HepG2 (cell line): Measurements from ENCODE around the gene SS18L1. TPM values are rescaled to one million over a fixed set of nuclear protein-coding genes. Genes with fewer than 3 reads are reported as not detected.
A peak's percentile ranks its signal among the peaks of the same experiment; 100 is the strongest.

Experiments used
- ARID3A ChIP-seq: IDR thresholded peaks from 2 replicates; pipeline ENCODE4 v1.6.1; 2012; ENCODE audit warnings: low read depth, low read length, improper control_type of control experiment
- ATF6 ChIP-seq: sonication (generic); formaldehyde crosslinking; conservative IDR thresholded peaks from 2 replicates; pipeline ENCODE4 v1.4.0; 2020; ENCODE audit warnings: missing genetic modification reagents
- CTCF ChIP-seq: sonication (generic); formaldehyde crosslinking; IDR thresholded peaks from 2 replicates; pipeline ENCODE4 v1.5.0; 2020; ENCODE audit warnings: mild to moderate bottlenecking, missing genetic modification reagents, moderate library complexity
- FOXK1 ChIP-seq: sonication (generic); formaldehyde crosslinking; IDR thresholded peaks from 2 replicates; pipeline ENCODE4 v1.4.0; 2020; ENCODE audit warnings: low read depth, missing genetic modification reagents, borderline replicate concordance
- GTF2F1 ChIP-seq: fragments of 150-350 bp; IDR thresholded peaks from 2 replicates; pipeline ENCODE4 v1.6.1; 2014; ENCODE audit warnings: low read length
- HNF4A ChIP-seq: sonication (generic); formaldehyde crosslinking; IDR thresholded peaks from 2 replicates; pipeline ENCODE4 v1.4.0; 2020; ENCODE audit warnings: missing genetic modification reagents
- MEF2D ChIP-seq: sonication (generic); formaldehyde crosslinking; IDR thresholded peaks from 2 replicates; pipeline ENCODE4 v1.5.1; 2020; ENCODE audit warnings: mild to moderate bottlenecking, missing genetic modification reagents
- MTA1 ChIP-seq: sonication (generic); formaldehyde crosslinking; IDR thresholded peaks from 2 replicates; pipeline ENCODE4 v1.4.0; 2020; ENCODE audit warnings: missing genetic modification reagents, mild to moderate bottlenecking, borderline replicate concordance
- RERE ChIP-seq: IDR thresholded peaks from 2 replicates; pipeline ENCODE4 v1.6.1; 2016; ENCODE audit warnings: low read depth, missing genetic modification reagents, missing compliant biosample characterization
- RFX1 ChIP-seq: fragments of 450-650 bp; IDR thresholded peaks from 2 replicates; pipeline ENCODE4 v1.6.1; 2017
- SALL1 ChIP-seq: sonication (generic); formaldehyde crosslinking; IDR thresholded peaks from 2 replicates; pipeline ENCODE4 v1.8.0; 2022; ENCODE audit warnings: mild to moderate bottlenecking, missing genetic modification reagents
- TAF1 ChIP-seq: sonication (generic); formaldehyde crosslinking; IDR thresholded peaks from 2 replicates; pipeline ENCODE4 v1.4.0; 2020; ENCODE audit warnings: missing genetic modification reagents
- XBP1 ChIP-seq: sonication (generic); formaldehyde crosslinking; IDR thresholded peaks from 2 replicates; pipeline ENCODE4 v1.5.0; 2020; ENCODE audit warnings: missing genetic modification reagents
- ZBTB7B ChIP-seq: sonication (generic); formaldehyde crosslinking; IDR thresholded peaks from 2 replicates; pipeline ENCODE4 v1.4.0; 2020; ENCODE audit warnings: missing genetic modification reagents
- ZIK1 ChIP-seq: sonication (generic); formaldehyde crosslinking; IDR thresholded peaks from 2 replicates; pipeline ENCODE4 v1.5.0; 2020; ENCODE audit warnings: mild to moderate bottlenecking, low read depth, missing genetic modification reagents, borderline replicate concordance
- ZNF138 ChIP-seq: sonication (generic); formaldehyde crosslinking; IDR thresholded peaks from 2 replicates; pipeline ENCODE4 v1.5.0; 2020; ENCODE audit warnings: mild to moderate bottlenecking, low read depth, missing genetic modification reagents
- polyA plus RNA-seq, 8 experiments: library from polyadenylated mRNA; depleted of rRNA in 3 of 8; stranded (reverse) in 7 of 8; unstranded in 1 of 8; fragments of >200 nt; fragmentation: Illumina TruSeq in 4 of 8; extraction: Trizol in 4 of 8; gene quantifications; 2 replicates each; pipeline versions ENCODE4 v1.2.1 to v1.2.3, GENCODE V29; 2011 to 2016; ENCODE audit warnings: low read depth in 4 of 8, missing spikeins in 1 of 8, mixed read lengths in 1 of 8; ENCODE audit not compliant: insufficient read depth in 1 of 8
- total RNA-seq, 5 experiments: library from RNA; depleted of rRNA; stranded (reverse); fragments of >200 nt; fragmentation: Illumina TruSeq; extraction: Trizol; gene quantifications; 2 replicates each; pipeline ENCODE4 v1.2.3, GENCODE V29; 2016; ENCODE audit warnings: low read depth in 1 of 5

The SS18L1 gene
- total and polyA plus RNA-seq, 2 of the 13 experiments (the other 11 are each of a cell fraction or from before 2014, with no cell fraction given) = 17.8 to 27.6 TPM

GRCh38 chr20:62141397-62142251 lies 1.9 kb upstream of the SS18L1 start (continued):
- TF ChIP-seq RERE (CRISPR knock-in tag) (no peak; the same call in 1 of the 2 replicates), SALL1 (peak; percentile 38), ZNF138 (peak; percentile 78; the same call in 1 of the 2 replicates), MEF2D (CRISPR knock-in tag) (peak; percentile 65; the same call in 1 of the 2 replicates), ZIK1 (CRISPR knock-in tag) (peak; percentile 33; the same call in 1 of the 2 replicates), HNF4A (no peak), ZBTB7B (CRISPR knock-in tag) (peak; percentile 34; the same call in 1 of the 2 replicates), XBP1 (CRISPR knock-in tag) (no peak), RFX1 (no peak), CTCF (CRISPR knock-in tag) (peak; percentile 75), ATF6 (no peak), ARID3A (no peak), GTF2F1 (no peak), TAF1 (CRISPR knock-in tag) (no peak), FOXK1 (CRISPR knock-in tag) (no peak), MTA1 (CRISPR knock-in tag) (no peak; the same call in 1 of the 2 replicates)
